ENCODE results near the gene NDUFAF8.

Gene NDUFAF8

DNA sequence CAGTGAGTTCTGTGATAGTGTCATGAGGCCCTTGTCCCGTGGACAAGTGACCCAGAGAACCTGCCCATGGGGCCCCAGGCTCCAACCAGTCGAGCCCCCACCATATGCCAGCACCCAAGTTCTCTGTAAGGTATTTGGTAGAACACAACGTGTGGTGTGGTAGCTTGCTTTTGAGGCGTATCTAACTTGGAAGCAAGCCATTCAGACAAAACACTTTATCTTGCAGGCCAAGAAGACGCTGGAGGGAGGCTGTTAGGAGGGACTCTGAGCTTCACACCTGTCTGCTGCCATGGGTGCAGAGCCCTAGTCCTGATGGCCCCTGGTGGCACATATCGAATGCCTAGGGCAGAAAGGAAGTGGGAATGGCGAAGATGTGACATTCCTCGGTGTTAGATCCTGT is 1.6 kb downstream of the NDUFAF8 start:
- no peak for DNase-seq (ENCODE audit: low read depth)

- DNase-seq (ENCODE audit: low read depth), result no peak
Observed at GRCh38 chr17:81241203-81241602, 2.1 kb downstream of the NDUFAF8 start.

DNA sequence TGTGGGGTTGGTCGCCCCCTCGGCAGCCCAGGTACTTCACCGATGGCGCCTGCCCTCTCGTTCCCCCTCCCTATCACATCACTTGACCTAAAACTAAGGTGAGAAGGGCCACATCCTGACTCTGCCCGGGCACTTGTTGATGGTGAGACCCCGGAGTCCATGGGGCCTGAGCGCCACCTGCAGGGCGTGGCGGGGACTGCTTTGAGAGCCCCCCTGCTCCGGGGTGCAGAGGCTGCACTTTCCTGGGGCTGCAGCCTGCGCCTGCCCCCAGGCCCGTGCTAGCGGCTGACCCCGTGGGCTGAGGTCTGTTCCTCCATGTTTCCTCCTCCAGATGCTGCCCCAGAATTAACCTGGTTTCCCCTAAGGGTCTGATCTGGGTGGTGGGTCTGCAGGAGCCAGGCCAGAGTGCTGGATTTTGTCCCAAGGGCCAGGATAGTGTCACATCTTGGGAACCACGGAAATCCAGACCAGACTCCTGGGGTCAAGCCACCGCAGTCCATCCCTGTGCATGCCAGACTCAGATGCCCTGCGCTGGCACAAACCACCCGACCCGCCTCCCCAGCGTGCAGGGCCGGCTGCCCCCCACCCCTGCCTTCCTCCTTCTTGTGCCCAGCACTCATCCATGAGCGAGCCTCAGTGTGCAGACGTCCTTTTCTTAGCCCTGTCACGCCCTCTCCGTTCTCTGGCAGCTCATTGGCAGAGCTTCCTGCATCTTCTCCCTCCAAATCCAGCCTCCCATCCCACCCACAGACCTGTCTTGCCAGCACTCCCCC is 2.7 kb downstream of the NDUFAF8 start:
- DNase-seq (ENCODE audit: low read depth), result peak; percentile 10

GRCh38 chr17:81242421-81243332 is 3.6 kb downstream of the NDUFAF8 start:
- no peak for DNase-seq (ENCODE audit: low read depth)

DNA sequence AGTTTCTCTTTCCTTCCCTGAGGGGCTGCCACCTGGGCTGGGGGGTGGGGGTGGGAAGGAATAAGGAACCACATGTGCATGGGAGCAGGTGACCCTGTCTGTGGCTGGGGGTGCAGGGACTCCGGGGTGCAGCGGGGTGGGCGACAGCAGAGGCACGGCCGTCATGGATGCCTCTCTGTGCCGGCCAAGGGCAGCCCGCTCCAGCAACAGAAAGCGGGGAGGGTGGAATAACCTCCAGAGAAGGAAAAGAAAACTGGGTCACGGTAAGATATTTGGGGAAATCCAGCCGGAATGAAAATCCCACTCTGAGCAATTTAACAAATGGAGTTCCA is 4.2 kb downstream of the NDUFAF8 start:
- no peak for DNase-seq (ENCODE audit: low read depth)

DNA sequence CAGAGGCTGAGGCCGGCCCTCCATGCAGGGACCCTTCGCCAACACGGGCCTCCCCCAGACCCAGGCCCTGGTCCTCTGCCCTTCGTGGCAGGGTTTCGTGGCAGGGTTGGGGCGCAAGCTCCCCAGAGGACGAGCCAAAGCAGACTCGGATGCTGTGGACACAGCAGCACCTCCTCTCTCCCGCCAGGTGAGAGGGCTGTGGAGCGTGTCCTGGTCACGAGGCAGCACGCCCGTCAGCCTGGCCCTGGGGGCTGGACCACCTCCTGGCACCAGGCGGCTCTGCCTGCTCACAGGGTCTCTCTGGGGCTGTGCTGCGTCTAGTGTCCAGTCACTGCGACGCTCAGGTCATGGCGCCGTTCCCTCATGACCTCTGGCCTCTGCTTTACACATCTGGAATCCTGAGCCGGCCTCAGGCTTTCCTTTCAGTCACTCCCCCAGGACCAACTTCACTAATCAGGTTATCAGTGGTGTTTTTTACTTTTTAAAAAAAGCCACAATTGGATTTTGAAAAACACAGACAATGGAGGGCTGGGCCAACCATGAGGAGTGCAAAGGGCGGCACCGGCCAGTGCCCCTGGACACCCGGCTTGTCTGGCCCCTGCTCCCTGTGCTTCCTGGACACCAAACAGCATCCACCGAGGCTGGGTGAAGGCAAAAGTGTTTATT is 5.4 kb downstream of the NDUFAF8 start:
- no peak for DNase-seq (ENCODE audit: low read depth)

- no peak for DNase-seq (ENCODE audit: low read depth)
Observed at GRCh38 chr17:81245024-81245664, 6.0 kb downstream of the NDUFAF8 start.

GRCh38 chr17:81245665-81246342 is 6.7 kb downstream of the NDUFAF8 start:
- DNase-seq (ENCODE audit: low read depth), result no peak

DNA sequence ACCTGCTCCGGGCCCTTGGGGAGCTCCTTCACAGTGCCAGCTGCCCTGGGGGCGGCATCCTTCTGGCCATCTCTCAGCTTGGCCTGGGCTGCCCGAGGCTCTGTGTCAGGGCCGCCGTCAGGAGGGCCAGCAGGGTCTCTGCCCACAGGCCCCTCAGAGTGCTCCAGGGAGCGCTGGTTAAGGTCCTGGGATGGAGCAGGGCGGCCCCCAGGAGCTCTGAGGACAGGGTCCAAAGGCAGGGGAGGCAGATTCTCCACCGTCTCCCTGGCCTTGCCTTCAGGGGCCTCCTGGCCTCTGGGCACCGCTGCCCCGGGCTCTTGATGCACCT is 7.2 kb downstream of the NDUFAF8 start:
- DNase-seq (ENCODE audit: low read depth), result no peak

GRCh38 chr17:81246679-81247338 is 7.7 kb downstream of the NDUFAF8 start:
- no peak for DNase-seq (ENCODE audit: low read depth)

- no peak for DNase-seq (ENCODE audit: low read depth)
Observed at GRCh38 chr17:81247339-81247990, 8.3 kb downstream of the NDUFAF8 start.

DNA sequence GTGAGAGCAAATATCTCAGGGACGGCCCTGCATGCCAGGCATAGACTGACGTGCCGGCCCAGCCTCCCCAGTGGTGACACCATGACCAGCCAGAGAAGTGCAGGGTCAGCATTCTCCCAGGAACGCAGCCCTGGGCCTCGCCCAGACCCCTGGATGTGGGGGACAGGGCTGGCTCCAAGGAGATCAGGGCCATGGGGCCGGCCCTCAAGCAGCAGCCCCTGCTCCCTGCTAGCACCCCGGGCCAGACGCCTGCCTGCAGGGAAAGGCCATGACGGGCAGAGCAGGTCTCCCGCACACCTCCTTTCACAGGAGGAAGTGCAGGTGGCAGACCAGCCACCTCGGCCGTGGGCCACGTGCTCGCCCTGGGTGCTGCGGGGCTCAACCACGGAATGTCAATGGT is 9.5 kb downstream of the NDUFAF8 start:
- DNase-seq (ENCODE audit: low read depth), result no peak

DNA sequence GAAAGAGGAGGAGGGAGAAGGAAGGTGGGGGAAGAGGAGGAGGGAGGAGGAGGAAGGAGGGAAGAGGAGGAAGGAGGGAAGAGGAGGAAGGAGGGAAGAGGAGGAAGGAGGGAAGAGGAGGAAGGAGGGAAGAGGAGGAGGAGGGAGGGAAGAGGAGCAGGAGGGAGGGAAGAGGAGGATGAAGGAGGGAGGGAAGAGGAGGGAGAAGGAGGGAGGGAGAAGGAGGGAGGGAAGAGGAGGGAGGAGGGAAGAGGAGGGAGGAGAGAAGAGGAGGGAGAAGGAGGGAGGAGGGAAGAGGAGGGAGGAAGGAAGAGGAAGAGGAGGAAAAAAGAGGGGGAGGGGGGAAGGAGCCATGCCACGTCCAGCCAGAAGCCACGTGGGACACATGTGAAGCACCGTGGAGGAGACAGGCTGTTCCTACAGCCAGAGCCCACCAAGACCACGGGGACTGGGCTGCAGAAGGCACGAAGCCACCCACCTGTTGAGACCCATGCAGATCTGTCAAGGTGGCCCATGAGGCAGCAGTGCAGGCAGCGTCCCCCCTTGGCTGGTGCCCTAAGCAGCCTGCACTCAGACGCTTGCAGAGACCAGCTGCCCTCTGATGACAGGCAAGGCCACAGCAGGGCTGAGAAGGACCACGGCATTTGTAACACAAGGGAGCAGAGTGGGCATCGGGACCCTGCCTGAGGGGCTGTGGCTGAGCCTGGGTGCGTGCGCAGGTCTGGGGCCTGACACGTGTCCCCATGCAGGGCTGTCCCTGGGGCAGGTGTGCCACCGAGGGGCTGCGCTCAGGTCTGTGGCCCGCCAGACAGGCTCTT is 10.3 kb downstream of the NDUFAF8 start:
- DNase-seq (ENCODE audit: low read depth), result no peak

GRCh38 chr17:81250286-81251093 is 11.4 kb downstream of the NDUFAF8 start:
- no peak for DNase-seq (ENCODE audit: low read depth)

GRCh38 chr17:81251094-81251708 is 12.1 kb downstream of the NDUFAF8 start:
- DNase-seq (ENCODE audit: low read depth), result no peak

DNA sequence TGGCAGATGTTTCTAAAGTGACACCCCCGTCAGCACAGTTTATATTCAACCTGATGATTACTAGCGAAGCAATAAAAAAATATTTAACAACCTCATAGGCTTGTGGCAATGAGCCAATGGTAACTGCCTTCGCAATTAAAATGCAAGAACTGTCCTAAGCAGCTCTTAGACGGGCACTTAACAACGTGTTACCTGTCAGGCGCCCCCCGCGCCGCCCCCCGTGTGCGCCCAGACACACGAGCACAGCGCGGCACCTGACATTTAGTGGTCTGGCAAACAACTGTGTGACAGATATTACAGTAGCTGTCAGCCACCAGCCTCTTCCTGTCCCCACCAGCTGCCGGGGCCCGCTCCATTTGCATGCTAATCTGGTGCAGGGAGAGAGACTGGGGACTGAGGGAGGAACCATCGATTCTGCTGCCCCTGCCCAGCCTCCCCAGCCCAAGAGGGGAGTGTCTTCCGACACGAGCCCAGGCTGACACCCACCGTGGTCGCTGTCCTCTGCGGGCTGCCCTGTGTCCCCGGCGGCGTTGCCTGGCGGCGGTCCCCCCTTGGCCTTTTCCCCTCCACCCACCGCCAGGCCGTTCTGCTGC is 12.7 kb downstream of the NDUFAF8 start:
- no peak for DNase-seq (ENCODE audit: low read depth)

DNA sequence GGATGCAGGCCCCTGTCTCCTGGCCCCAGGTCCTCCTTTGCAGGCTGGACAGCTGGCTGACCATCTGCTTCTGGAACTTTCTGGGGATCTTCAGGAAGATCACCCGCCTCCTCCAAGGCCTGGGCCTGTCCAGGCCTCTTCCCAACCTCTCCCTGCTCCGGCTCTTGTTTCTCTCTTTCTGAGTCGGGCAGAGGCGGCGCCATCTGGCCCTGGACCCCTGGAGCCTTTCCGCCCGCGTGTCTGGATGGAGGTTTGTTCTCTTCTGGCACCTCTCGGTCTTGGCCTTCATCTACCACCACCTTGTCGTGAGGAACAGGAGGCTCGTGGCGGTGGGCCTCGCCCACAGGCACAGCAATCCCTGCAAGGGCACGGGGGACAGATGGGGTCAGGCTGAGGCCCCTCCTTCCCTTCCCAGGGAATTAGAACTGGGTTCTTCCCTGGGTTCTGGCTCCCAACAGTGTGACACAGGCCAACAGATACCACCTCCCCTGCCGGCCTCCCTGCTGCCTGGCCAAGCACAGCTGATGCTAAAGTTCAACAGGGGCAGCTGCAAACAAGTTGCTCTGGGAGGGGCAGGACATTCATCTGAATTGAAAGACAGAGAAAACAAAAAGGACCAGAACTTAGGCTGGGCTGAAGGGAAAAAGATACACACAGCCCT is 13.3 kb downstream of the NDUFAF8 start:
- no peak for DNase-seq (ENCODE audit: low read depth)

DNA sequence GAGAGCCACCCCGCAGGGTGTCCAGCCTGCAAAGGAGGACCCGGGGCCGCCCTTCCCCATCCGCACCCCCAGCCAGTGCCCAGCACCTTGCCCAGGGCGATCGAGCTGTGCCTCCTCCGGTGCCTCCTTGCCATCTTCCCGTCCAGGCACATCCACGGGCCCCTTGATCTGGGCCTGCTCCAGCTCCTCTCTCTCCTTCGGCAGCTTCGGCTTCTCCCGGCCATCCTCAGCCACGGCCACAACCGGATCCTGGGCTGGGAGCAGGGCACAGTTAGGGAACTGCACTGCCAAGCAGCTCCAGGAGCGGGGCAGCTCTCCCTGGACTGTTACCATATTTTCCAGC is 13.8 kb downstream of the NDUFAF8 start:
- DNase-seq (ENCODE audit: low read depth), result no peak
